Measurements from ENCODE around the gene MPV17L.

DNA sequence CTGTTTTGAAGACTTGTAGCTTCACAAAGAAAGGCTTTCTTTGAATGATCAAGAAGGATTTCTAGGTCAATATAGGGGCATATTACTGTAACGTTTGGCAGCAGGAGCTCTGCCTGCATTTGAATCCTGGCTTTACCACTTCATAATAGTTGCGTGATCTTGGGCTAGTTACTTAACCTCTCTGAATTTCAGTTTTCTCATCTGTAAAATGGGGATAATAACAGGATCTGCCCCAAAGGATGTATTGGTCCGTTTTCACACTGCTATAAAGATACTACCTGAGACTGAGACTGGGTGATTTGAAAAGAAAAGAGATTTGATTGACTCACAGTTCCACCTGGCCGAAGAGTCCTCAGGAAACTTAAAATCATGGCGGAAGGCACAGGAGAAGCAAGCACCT is 51.3 kb downstream of the MPV17L start:
- no peak for TF ChIP-seq EZH2 (IDR thresholded peaks at IDR 0.05; ENCODE audit: borderline replicate concordance, low read depth, low read length, poor library complexity, severe bottlenecking)
- TF ChIP-seq, protein P1, sequence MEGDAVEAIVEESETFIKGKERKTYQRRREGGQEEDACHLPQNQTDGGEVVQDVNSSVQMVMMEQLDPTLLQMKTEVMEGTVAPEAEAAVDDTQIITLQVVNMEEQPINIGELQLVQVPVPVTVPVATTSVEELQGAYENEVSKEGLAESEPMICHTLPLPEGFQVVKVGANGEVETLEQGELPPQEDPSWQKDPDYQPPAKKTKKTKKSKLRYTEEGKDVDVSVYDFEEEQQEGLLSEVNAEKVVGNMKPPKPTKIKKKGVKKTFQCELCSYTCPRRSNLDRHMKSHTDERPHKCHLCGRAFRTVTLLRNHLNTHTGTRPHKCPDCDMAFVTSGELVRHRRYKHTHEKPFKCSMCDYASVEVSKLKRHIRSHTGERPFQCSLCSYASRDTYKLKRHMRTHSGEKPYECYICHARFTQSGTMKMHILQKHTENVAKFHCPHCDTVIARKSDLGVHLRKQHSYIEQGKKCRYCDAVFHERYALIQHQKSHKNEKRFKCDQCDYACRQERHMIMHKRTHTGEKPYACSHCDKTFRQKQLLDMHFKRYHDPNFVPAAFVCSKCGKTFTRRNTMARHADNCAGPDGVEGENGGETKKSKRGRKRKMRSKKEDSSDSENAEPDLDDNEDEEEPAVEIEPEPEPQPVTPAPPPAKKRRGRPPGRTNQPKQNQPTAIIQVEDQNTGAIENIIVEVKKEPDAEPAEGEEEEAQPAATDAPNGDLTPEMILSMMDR (conservative IDR thresholded peaks at IDR 0.05; ENCODE audit: low read depth, low read length): no peak

All from A673 (cell line).